Epithelial cell of proximal tubule (primary cell): ENCODE data around the gene MFSD6L. TPM values are rescaled to one million over a fixed set of nuclear protein-coding genes. Genes with fewer than 3 reads are reported as not detected.
A peak's percentile ranks its signal among the peaks of the same experiment; 100 is the strongest.

ENCODE experiments used
- DNase-seq: peaks from one replicate; pipeline ENCODE4 v3.0.0-alpha.2; 2011; ENCODE audit warnings: low read depth
- H3K4me3 ChIP-seq: 2 replicates; pipeline ENCODE4 v1.5.1; 2011; ENCODE audit warnings: low read depth, mild to moderate bottlenecking, low read length
- CTCF ChIP-seq: conservative IDR thresholded peaks from 2 replicates; pipeline ENCODE4 v1.5.1; 2012; ENCODE audit warnings: low read depth, mild to moderate bottlenecking, low read length
- total RNA-seq: library from RNA; depleted of rRNA; stranded (reverse); fragments of >200 nt; gene quantifications from 2 replicates; pipeline ENCODE4 v1.2.3, GENCODE V29; 2015

MFSD6L gene
- total RNA-seq, 1 donor from 2014 or later, result not detected

DNA sequence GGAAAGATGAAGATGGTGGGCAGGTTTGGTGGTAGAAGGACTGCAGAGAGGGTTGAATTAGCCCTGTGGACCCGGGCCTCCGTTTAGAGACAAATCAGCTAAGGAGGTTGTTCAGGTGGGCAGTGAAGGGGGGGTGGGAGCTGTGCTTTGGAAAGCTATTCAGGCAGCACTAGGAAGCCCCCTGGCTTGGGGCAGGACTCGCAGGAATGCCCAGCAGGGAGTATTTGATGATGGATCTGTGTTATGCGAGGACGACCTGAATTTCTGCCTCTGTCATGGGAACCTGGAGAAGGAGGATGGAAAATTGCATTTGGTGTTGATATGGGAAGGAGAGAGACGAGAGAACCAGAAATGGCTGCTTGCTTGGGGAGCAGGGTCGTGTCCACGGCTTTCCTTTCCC is 44.3 kb downstream of the MFSD6L start:
- TF ChIP-seq CTCF, result no peak
- no peak overlapping the region for H3K4me3 ChIP-seq
- DNase-seq, result no peak

GRCh38 chr17:8753976-8754440 is 45.2 kb downstream of the MFSD6L start:
- peak; percentile 56 for TF ChIP-seq CTCF
- no peak for DNase-seq
- no peak overlapping the region for H3K4me3 ChIP-seq

GRCh38 chr17:8753136-8753975 is 45.8 kb downstream of the MFSD6L start:
- H3K4me3 ChIP-seq, result no peak overlapping the region
- DNase-seq, result no peak
- no peak for TF ChIP-seq CTCF

GRCh38 chr17:8749616-8750015 is 49.5 kb downstream of the MFSD6L start:
- no peak for TF ChIP-seq CTCF
- no peak for DNase-seq
- no peak overlapping the region for H3K4me3 ChIP-seq

DNA sequence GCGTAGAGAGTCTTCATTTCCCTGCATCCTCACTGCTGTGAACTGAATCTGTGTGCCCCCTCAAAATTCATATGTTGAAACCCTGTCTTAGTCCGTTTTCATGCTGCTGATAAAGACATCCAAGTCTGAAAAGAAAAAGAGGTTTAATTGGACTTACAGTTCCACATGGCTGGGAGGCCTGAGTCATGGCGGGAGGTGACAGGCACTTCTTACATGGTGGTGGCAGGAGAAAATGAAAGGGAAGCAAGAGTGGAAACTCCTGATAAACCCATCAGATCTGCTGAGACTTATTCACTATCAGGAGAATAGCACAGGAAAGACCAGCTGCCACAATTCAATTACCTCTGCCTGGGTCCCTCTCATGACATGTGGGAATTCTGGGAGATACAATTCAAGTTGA is 51.4 kb downstream of the MFSD6L start:
- DNase-seq, result no peak
- H3K4me3 ChIP-seq, result no peak overlapping the region
- TF ChIP-seq CTCF, result no peak

Other genes with a start within 250 kb of the MFSD6L start
- gene MYH10, start 168.6 kb downstream of the MFSD6L start, total RNA-seq, result 62.9 and 71.1 TPM in 2 replicates
- not detected in 2 replicates for gene CCDC42, start 54.5 kb downstream of the MFSD6L start, total RNA-seq
- gene SPDYE4, start 40.8 kb downstream of the MFSD6L start, total RNA-seq, result not detected in 2 replicates
- not detected in 2 replicates for gene PIK3R6, start 68.3 kb upstream of the MFSD6L start, total RNA-seq
- 0.12 TPM in 1 of 2 replicates, not detected in the other for gene PIK3R5, start 166.3 kb upstream of the MFSD6L start, total RNA-seq
- 1.2 and 1.3 TPM in 2 replicates for gene NTN1, start 222.1 kb upstream of the MFSD6L start, total RNA-seq